ENCODE data around the gene RUFY1.
"Not testable (repeated sequence)": the region's sequence is repeated elsewhere in the genome, so short reads cannot be mapped to it uniquely, and the experiment has no call there.

GRCh38 chr5:179558261-179558799 is 8.0 kb downstream of the RUFY1 start:
- TF ChIP-seq CTCF (IDR thresholded peaks at IDR 0.05; ENCODE audit: borderline replicate concordance, extremely low read depth, low read length, poor library complexity, severe bottlenecking); EZH2 (IDR thresholded peaks at IDR 0.05; ENCODE audit: borderline replicate concordance, low read depth, low read length, severe bottlenecking): not testable (repeated sequence)

Data from DND-41 (cell line).